PC-9 (cell line): ENCODE data around the gene TCF4.

Experiments
- EZH2 ChIP-seq: fragments of 200-600 bp; sonication (generic); IDR thresholded peaks from 2 replicates; pipeline ENCODE4 v1.8.0; 2017; ENCODE audit warnings: antibody characterized with exemption, low read depth
- TF ChIP-seq, protein P1 (sequence below): fragments of 200-600 bp; sonication (generic); conservative IDR thresholded peaks from 2 replicates; pipeline ENCODE4 v1.6.1; 2017; ENCODE audit warnings: mixed run types, antibody characterized with exemption, mild to moderate bottlenecking, moderate library complexity

DNA sequence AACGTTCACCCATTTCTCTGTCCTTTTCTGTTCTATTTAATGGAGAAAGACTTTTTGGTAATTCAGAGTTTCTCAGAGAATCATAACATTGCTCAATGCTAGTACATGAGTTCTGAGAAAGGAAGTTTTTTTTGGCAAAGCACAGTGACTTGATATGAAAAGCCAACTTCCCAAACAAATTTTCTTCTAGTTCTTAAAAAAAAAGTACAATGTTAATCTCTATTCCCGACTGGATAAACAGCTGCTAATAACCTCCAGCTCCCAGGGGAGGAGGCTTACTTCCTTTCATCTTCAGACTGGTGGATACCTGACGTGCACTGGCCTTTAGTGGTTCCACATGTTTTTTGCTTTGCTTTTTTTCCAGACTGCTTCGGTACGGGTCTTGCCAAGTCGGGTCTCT is 344.1 kb downstream of the TCF4 start:
- TF ChIP-seq, protein P1, sequence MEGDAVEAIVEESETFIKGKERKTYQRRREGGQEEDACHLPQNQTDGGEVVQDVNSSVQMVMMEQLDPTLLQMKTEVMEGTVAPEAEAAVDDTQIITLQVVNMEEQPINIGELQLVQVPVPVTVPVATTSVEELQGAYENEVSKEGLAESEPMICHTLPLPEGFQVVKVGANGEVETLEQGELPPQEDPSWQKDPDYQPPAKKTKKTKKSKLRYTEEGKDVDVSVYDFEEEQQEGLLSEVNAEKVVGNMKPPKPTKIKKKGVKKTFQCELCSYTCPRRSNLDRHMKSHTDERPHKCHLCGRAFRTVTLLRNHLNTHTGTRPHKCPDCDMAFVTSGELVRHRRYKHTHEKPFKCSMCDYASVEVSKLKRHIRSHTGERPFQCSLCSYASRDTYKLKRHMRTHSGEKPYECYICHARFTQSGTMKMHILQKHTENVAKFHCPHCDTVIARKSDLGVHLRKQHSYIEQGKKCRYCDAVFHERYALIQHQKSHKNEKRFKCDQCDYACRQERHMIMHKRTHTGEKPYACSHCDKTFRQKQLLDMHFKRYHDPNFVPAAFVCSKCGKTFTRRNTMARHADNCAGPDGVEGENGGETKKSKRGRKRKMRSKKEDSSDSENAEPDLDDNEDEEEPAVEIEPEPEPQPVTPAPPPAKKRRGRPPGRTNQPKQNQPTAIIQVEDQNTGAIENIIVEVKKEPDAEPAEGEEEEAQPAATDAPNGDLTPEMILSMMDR = no peak
- TF ChIP-seq EZH2 = no peak
